Astrocyte (in vitro differentiated cells and primary cell): Measurements from ENCODE around the gene HCAR2. TPM values are rescaled to one million over a fixed set of nuclear protein-coding genes. Genes with fewer than 3 reads are reported as not detected.

Source experiments
- DNase-seq: peaks from one replicate; pipeline ENCODE4 v3.0.0-alpha.2; 2010; ENCODE audit warnings: low read depth
- FAIRE-seq: peaks from 2 replicates; lab custom pipeline; 2011; peaks lifted over from hg19 to GRCh38; lab: Jason Lieb, UNC
- H2AFZ ChIP-seq: 2 replicates; pipeline ENCODE4 v1.6.0; 2012; ENCODE audit warnings: low read depth, low read length, inconsistent platforms
- H3K27ac ChIP-seq: 2 replicates; pipeline ENCODE4 v1.5.1; 2011; ENCODE audit warnings: low read depth, low read length, inconsistent platforms
- H3K27me3 ChIP-seq: 2 replicates; pipeline ENCODE4 v1.6.0; 2011; ENCODE audit warnings: low read length, inconsistent platforms; ENCODE audit not compliant: insufficient read depth
- H3K36me3 ChIP-seq: 2 replicates; pipeline ENCODE4 v1.5.1; 2011; ENCODE audit warnings: low read length, inconsistent platforms; ENCODE audit not compliant: insufficient read depth
- H3K4me1 ChIP-seq: 2 replicates; pipeline ENCODE4 v1.5.1; 2011; ENCODE audit warnings: low read length, inconsistent platforms; ENCODE audit not compliant: insufficient read depth
- H3K4me2 ChIP-seq: 2 replicates; pipeline ENCODE4 v1.6.0; 2012; ENCODE audit warnings: low read length, inconsistent platforms
- H3K4me3 ChIP-seq: 2 replicates; pipeline ENCODE4 v1.5.1; 2011; ENCODE audit warnings: low read depth, mild to moderate bottlenecking, low read length, inconsistent platforms; ENCODE audit not compliant: insufficient read depth
- H3K79me2 ChIP-seq: 2 replicates; pipeline ENCODE4 v1.6.0; 2012; ENCODE audit warnings: mild to moderate bottlenecking, low read length, inconsistent platforms; ENCODE audit not compliant: insufficient read depth
- H3K9ac ChIP-seq: 2 replicates; pipeline ENCODE4 v1.6.0; 2012; ENCODE audit warnings: mild to moderate bottlenecking, low read length, inconsistent platforms
- H3K9me3 ChIP-seq: 2 replicates; pipeline ENCODE4 v1.5.1; 2012; ENCODE audit warnings: low read depth, mild to moderate bottlenecking, low read length, inconsistent platforms; ENCODE audit not compliant: insufficient read depth
- H4K20me1 ChIP-seq: 2 replicates; pipeline ENCODE4 v1.6.0; 2012; ENCODE audit warnings: low read length, inconsistent platforms; ENCODE audit not compliant: insufficient read depth
- H3K27ac Mint-ChIP-seq: one replicate; pipeline ENCODE4 v1.8.0; 2021; ENCODE audit warnings: mild to moderate bottlenecking, mixed read lengths; ENCODE audit not compliant: unreplicated experiment
- H3K27me3 Mint-ChIP-seq: one replicate; pipeline ENCODE4 v1.8.0; 2021; ENCODE audit warnings: low read depth, mixed read lengths; ENCODE audit not compliant: unreplicated experiment
- H3K36me3 Mint-ChIP-seq: one replicate; pipeline ENCODE4 v1.8.0; 2021; ENCODE audit warnings: low read depth, mixed read lengths; ENCODE audit not compliant: unreplicated experiment
- H3K4me1 Mint-ChIP-seq: one replicate; pipeline ENCODE4 v1.8.0; 2021; ENCODE audit warnings: low read depth, mixed read lengths; ENCODE audit not compliant: unreplicated experiment
- H3K4me3 Mint-ChIP-seq: one replicate; pipeline ENCODE4 v1.8.0; 2021; ENCODE audit warnings: mild to moderate bottlenecking, moderate library complexity, mixed read lengths; ENCODE audit not compliant: unreplicated experiment
- H3K9me3 Mint-ChIP-seq: one replicate; pipeline ENCODE4 v1.8.0; 2021; ENCODE audit warnings: mild to moderate bottlenecking, mixed read lengths; ENCODE audit not compliant: unreplicated experiment
- CTCF ChIP-seq: IDR thresholded peaks from 2 replicates; pipeline ENCODE4 v1.5.1; 2011; ENCODE audit warnings: low read depth, mild to moderate bottlenecking, inconsistent platforms, low read length, moderate library complexity; ENCODE audit not compliant: insufficient read depth
- EZH2 ChIP-seq: IDR thresholded peaks from 2 replicates; pipeline ENCODE4 v1.6.1; 2012; ENCODE audit warnings: mild to moderate bottlenecking, low read length, inconsistent platforms; ENCODE audit not compliant: insufficient read depth
- total RNA-seq: library from RNA; stranded (reverse); gene quantifications from 2 replicates; pipeline ENCODE4 v1.2.1, GENCODE V29; 2021

The HCAR2 gene
- total RNA-seq, 1 donor from 2014 or later = not detected

- Histone ChIP-seq H3K79me2 (no peaks in the 10 kb centered on the region), H4K20me1 (no peaks in the 10 kb centered on the region), H2AFZ (no peak overlapping the region), H3K4me2 (peak overlapping the region; percentile 64), H3K9ac (no peak overlapping the region), H3K4me1 (peaks cover 7% of the 10 kb centered on the region), H3K27ac (peak overlapping the region; percentile 37), H3K36me3 (no peaks in the 10 kb centered on the region), H3K27me3 (no peaks in the 10 kb centered on the region), H3K4me3 (no peak overlapping the region), H3K9me3 (no peaks in the 10 kb centered on the region)
- Mint-ChIP-seq H3K9me3 (no peaks in the 10 kb centered on the region), H3K36me3 (peaks cover 2% of the 10 kb centered on the region), H3K27me3 (peaks cover 2% of the 10 kb centered on the region), H3K4me1 (no peaks in the 10 kb centered on the region), H3K27ac (no peak overlapping the region), H3K4me3 (no peak overlapping the region)
- no peak for TF ChIP-seq EZH2
- no peak for TF ChIP-seq CTCF
- peak; percentile 80 for DNase-seq
- peak; percentile 23 for FAIRE-seq
Measured at GRCh38 chr12:122669397-122670070, 33.6 kb downstream of the HCAR2 start.

GRCh38 chr12:122668268-122668667 lies 34.9 kb downstream of the HCAR2 start:
- peaks cover 7% of the 10 kb centered on the region for H3K4me1 ChIP-seq
- peaks cover 2% of the 10 kb centered on the region for H3K27me3 Mint-ChIP-seq
- H3K4me1 Mint-ChIP-seq = no peaks in the 10 kb centered on the region
- no peak overlapping the region for H3K4me2 ChIP-seq
- no peaks in the 10 kb centered on the region for H4K20me1 ChIP-seq
- H3K9me3 ChIP-seq = no peaks in the 10 kb centered on the region
- no peaks in the 10 kb centered on the region for H3K79me2 ChIP-seq
- H2AFZ ChIP-seq = no peak overlapping the region
- H3K36me3 ChIP-seq = no peaks in the 10 kb centered on the region
- H3K27ac ChIP-seq = no peak overlapping the region
- peaks cover 2% of the 10 kb centered on the region for H3K36me3 Mint-ChIP-seq
- no peak overlapping the region for H3K27ac Mint-ChIP-seq
- no peaks in the 10 kb centered on the region for H3K27me3 ChIP-seq
- H3K9me3 Mint-ChIP-seq = no peaks in the 10 kb centered on the region
- no peak overlapping the region for H3K4me3 Mint-ChIP-seq
- no peak overlapping the region for H3K4me3 ChIP-seq
- H3K9ac ChIP-seq = no peak overlapping the region
- FAIRE-seq = no peak
- TF ChIP-seq CTCF (no peak), EZH2 (no peak)
- no peak for DNase-seq

- no peak overlapping the region for H3K9ac ChIP-seq
- Mint-ChIP-seq H3K36me3 (no peaks in the 10 kb centered on the region), H3K4me1 (no peaks in the 10 kb centered on the region), H3K27ac (no peak overlapping the region), H3K27me3 (peaks cover 2% of the 10 kb centered on the region), H3K9me3 (no peaks in the 10 kb centered on the region), H3K4me3 (no peak overlapping the region)
- no peak overlapping the region for H2AFZ ChIP-seq
- no peaks in the 10 kb centered on the region for H3K79me2 ChIP-seq
- TF ChIP-seq EZH2 (no peak), CTCF (no peak)
- H4K20me1 ChIP-seq = no peaks in the 10 kb centered on the region
- peaks cover 7% of the 10 kb centered on the region for H3K4me1 ChIP-seq
- H3K9me3 ChIP-seq = no peaks in the 10 kb centered on the region
- no peaks in the 10 kb centered on the region for H3K27me3 ChIP-seq
- no peak for FAIRE-seq
- H3K4me2 ChIP-seq = no peak overlapping the region
- no peak for DNase-seq
- no peaks in the 10 kb centered on the region for H3K36me3 ChIP-seq
- no peak overlapping the region for H3K27ac ChIP-seq
- no peak overlapping the region for H3K4me3 ChIP-seq
Measured at GRCh38 chr12:122665759-122666158, 37.4 kb downstream of the HCAR2 start.
